GM18909 (cell line): ENCODE measurements around the gene SLC4A2.
A peak's percentile ranks its signal among the peaks of the same experiment; 100 is the strongest.

Experiments used
- ATAC-seq: cut with Tn5 transposase; IDR thresholded peaks from one replicate; pipeline ENCODE4 v1.9.1; 2021; ENCODE audit warnings: mild to moderate bottlenecking; ENCODE audit not compliant: unreplicated experiment, poor library complexity

Gene SLC4A2

GRCh38 chr7:151076863-151077704 is 17.7 kb downstream of the SLC4A2 start:
- no peak for ATAC-seq

GRCh38 chr7:151077705-151078232 is 18.4 kb downstream of the SLC4A2 start:
- no peak for ATAC-seq

- ATAC-seq = no peak
Measured at GRCh38 chr7:151078233-151079040, 19.0 kb downstream of the SLC4A2 start.

GRCh38 chr7:151079199-151079910 is 20.0 kb downstream of the SLC4A2 start:
- no peak for ATAC-seq

- ATAC-seq = peak; percentile 1
Measured at GRCh38 chr7:151080067-151080521, 20.7 kb downstream of the SLC4A2 start.

GRCh38 chr7:151080522-151081169 is 21.3 kb downstream of the SLC4A2 start, which contains the start of gene FASTK:
FASTK (minus strand) TSS chr7:151080809; CDS start chr7:151080766, 43 bp downstream.
- peak; percentile 77 for ATAC-seq

- no peak for ATAC-seq
Measured at GRCh38 chr7:151081170-151082101, 22.0 kb downstream of the SLC4A2 start.

- no peak for ATAC-seq
Measured at GRCh38 chr7:151082141-151083070, 23.0 kb downstream of the SLC4A2 start.

GRCh38 chr7:151083071-151083823 is 23.9 kb downstream of the SLC4A2 start, which contains the start of gene TMUB1:
TMUB1 (minus strand) TSS chr7:151083493; CDS start chr7:151082563, 930 bp downstream.
- ATAC-seq = peak; percentile 56

- ATAC-seq = no peak
Measured at GRCh38 chr7:151083824-151084160, 24.4 kb downstream of the SLC4A2 start.

GRCh38 chr7:151085329-151085690 is 25.9 kb downstream of the SLC4A2 start:
- no peak for ATAC-seq

GRCh38 chr7:151085691-151086620 is 26.6 kb downstream of the SLC4A2 start, which contains the start of gene AGAP3:
AGAP3 (plus strand) TSS chr7:151086475; CDS start chr7:151086742, 267 bp downstream.
- peak; percentile 42 for ATAC-seq

GRCh38 chr7:151086802-151087244 is 27.4 kb downstream of the SLC4A2 start:
- no peak for ATAC-seq

- ATAC-seq = peak; percentile 31
Measured at GRCh38 chr7:151087245-151088018, 28.0 kb downstream of the SLC4A2 start.
